ENCODE results near the gene MTCL3.
"Not testable (repeated sequence)": the region's sequence is repeated elsewhere in the genome, so short reads cannot be mapped to it uniquely, and the experiment has no call there.

MTCL3 gene

DNA sequence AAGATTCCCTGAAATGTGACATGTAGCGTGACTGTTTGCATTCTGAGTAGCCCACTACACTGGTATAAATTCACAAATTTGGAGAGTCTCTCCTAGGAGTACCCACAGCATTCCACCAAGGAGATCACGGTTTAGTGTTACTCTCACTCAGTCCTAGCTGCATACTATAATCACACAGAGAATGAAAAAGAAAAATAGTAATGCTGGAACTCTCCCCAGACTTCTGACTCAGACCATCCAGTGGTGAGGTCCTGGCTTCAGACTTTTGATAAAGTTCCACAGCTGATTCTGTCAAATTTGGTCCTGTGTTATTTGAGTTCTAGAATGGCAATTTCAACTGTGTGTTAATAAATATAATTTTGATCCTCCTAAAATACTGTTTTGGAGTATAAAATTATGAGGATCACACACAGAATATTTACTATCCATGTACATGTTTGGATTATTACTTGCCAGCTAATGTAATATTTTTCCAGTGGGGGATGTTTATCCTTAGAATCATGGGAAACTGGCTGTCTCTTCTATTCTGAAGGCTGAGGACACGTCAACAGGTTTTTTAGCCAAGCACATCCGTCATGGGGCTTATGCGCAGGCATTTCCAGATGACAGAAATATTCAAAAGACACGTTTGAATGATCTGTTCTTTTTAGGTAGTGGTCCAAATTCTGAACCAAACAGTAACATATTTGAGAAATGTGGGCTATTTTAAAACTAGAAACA, 54.8 kb downstream of the MTCL3 start:
- DNase-seq: no peak

- no peak for DNase-seq
Measured at GRCh38 chr6:127463056-127463455, 56.1 kb downstream of the MTCL3 start.

DNA sequence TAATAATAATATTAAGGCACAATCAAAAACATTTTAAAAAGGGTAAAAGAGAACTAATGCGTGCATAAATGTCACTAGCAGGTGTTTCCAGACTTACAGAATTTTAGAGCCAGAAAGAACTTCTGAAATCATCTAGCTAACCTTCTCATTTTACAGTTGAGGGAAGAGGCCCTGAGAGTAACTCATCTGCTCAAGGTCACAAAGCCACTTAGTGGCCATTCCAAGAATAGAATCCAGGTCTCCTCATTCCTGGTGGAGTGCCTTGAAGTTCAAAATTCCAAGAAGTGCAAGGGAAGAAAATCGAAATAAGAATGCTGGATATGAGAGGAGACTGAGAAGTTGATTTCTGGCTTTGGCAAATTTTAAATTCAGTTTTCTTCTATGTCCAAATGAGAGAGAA, 56.8 kb downstream of the MTCL3 start:
- DNase-seq: no peak

- no peak for DNase-seq
Measured at GRCh38 chr6:127460465-127460864, 58.7 kb downstream of the MTCL3 start.

- peak in 1 of 2 experiments; percentile 49 for DNase-seq
Measured at GRCh38 chr6:127459231-127459641, 59.9 kb downstream of the MTCL3 start, which contains the start of gene KIAA0408. Gene KIAA0408, minus strand, starts transcription at chr6:127459389. Its CDS starts 5,408 bp downstream, at chr6:127453981.

- DNase-seq: peak; percentile 45 to 79
Measured at GRCh38 chr6:127458817-127459216, 60.3 kb downstream of the MTCL3 start.

DNA sequence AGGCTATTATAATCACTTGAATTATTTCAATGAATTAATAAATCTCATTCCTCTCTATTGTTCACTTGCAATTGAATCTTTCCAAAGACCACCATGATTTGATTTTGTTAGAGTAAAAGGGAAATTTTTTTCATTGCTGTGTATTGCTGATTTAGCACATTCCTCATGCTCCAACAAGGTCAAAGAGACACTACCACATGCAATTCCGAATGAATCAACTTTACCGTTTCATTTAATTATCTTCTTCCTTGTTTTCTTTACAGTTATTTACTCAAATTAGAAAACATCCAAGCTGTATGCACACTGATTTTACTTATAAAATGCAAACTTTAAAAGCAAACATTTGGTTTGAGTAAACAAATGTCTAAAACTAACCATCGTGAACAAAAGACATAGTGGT, 60.9 kb downstream of the MTCL3 start:
- DNase-seq: no peak

DNA sequence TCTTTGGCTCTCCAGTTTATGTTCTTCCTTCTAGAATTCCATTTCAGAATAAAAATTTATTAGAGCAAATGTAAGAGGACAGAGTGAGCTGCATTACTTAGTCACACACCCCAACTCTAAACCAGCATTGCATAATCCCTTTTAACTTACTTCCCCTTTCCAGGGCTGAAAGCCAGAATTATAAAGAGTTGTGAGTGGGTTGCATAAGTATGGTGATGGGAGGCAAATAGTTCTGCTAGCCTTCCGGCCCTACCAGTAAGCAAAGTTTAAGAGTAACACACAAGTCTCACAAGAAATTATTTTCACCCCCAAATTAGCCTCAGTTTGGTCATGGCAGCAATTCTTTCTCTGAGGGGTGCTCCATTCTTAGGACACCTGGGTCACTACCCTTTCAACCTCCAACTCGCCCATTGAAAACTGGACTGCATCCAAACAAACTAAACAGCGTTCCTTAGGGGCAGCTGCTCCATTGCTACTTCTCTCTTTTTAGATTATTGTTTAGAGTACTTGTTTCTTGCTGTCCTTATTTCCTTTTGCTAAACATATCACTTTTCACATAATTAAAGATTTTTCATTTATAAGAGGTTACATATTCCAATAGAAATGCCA, 61.6 kb downstream of the MTCL3 start:
- no peak for DNase-seq

GRCh38 chr6:127456465-127456864, 62.7 kb downstream of the MTCL3 start:
- DNase-seq: no peak

GRCh38 chr6:127453845-127454619, 65.1 kb downstream of the MTCL3 start:
- no peak for DNase-seq

DNA sequence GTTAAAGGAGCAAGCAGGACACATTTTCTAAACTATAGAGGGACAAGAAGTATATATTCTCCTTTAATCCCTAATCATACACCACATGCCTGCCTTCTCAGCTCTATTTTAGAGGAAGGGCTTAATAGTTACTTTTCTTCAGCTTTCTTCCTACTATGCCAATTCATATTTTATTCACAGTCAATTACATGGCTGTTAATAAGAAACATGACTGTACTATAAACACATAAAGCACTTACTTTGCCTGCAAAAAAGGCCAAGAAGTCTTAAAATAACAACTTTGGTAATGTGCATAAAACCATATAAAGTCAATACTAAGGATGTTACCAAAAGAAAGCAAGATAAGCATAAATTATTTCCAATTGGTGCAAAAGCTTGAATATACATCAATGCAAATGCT, 66.3 kb downstream of the MTCL3 start:
- no peak for DNase-seq

GRCh38 chr6:127451388-127451787, 67.7 kb downstream of the MTCL3 start:
- DNase-seq: no peak

GRCh38 chr6:127447780-127448179, 71.4 kb downstream of the MTCL3 start:
- DNase-seq: no peak

GRCh38 chr6:127446356-127446755, 72.8 kb downstream of the MTCL3 start:
- no peak for DNase-seq

DNA sequence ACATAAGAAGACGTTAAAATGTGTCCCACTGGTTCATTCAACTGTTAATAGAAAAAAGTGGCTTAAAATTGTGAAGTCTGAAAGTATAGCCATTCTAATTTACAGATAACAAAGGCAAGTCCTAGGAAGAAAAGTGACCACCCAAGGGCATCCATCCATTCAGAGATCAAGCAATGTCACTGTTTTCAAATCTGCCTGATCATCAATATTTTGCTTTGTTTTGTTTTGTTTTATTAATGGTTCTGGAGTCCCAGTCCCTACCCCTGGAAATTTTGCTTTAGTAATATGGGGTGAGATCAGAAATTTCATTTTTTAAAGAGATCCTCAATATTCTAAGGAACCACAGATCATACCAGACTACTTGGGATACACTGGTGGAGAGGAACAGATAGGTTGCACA, 77.3 kb downstream of the MTCL3 start:
- no peak for DNase-seq

- no peak for DNase-seq
Measured at GRCh38 chr6:127439718-127440117, 79.4 kb downstream of the MTCL3 start.

DNA sequence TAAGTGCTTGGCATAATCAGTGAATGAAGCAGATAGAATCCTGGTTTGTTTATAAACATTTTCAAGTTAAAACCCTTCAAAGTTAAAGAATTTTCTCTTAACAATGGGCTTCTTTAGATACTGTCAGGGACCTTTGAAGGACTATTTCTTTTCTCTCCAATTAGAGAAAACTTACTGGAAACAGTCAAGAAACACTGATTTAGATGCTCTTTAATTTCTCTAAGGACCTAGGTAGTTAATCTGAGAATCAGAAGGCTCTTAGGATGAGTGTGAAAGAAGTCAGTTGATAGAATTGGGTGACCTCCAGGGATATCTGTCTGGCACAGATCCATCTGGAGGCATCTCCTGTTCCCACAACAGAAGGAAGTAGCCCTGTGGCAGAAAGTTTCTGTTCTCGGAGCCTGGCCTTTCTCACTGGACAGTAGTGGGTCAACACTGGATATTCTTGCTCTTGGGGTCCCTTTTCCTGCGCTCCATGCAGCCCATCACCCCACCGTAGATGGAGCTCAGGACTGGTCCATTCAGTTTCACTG, 82.5 kb downstream of the MTCL3 start:
- DNase-seq: no peak

DNA sequence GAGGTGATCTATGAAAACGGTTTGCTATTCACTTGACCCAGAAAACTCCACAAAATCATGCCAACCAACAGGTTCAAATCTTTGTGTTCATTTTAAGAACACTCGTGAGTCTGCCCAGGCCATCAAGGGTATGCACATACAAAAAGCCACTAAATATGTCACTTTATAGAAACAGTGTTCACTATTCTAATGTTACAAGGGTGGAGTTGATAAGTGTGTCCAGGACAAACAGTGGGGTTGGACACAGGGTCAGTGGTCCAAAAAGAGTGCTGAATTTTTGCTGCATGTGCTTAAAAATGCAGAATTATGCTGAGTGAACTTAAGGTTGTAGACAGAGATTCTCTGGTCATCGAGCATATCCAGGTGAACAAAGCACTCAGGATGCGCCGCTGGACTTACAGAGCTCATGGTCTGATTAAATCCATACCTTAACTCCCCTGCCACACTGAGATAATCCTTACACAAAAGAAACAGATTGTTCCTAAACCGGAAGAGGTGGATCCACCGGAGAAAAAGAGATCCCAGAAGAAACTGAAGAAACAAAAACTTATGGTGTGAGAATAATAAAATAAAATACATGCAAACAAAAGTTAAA, 83.4 kb downstream of the MTCL3 start:
- peak in 1 of 2 experiments; percentile 28 for DNase-seq

GRCh38 chr6:127434651-127435050, 84.5 kb downstream of the MTCL3 start:
- DNase-seq: no peak

DNA sequence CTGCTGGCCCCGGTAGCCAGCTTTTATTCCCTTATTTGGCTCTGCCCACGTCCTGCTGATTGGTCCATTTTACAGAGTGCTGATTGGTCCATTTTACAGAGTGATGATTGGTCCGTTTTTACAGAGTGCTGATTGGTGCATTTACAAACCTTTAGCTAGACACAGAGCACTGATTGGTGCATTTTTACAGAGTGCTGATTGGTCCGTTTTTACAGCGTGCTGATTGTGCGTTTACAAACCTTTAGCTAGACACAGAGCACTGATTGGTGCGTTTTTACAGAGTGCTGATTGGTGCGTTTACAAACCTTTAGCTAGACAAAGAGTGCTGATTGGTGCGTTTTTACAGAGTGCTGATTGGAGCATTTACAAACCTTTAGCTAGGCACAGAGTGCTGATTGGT, 90.6 kb downstream of the MTCL3 start:
- not testable (repeated sequence) for DNase-seq

GRCh38 chr6:127423921-127424320, 95.2 kb downstream of the MTCL3 start:
- DNase-seq: no peak

All from NCI-H524 (cell line).